ENCODE measurements around the gene MCAT. TPM values are rescaled to one million over a fixed set of nuclear protein-coding genes. Genes with fewer than 3 reads are reported as not detected.

The MCAT gene
- total RNA-seq, result 14.3 and 15.8 TPM in 2 replicates

GRCh38 chr22:43142880-43143562 is at the start of gene MCAT:
Gene MCAT (minus strand): TSS chr22:43143398. CDS start chr22:43143348, 50 bp downstream.

GRCh38 chr22:43186272-43187170 is 43.3 kb upstream of the MCAT start, which contains the start of gene TTLL12:
Gene TTLL12 (minus strand): TSS chr22:43187134. CDS start chr22:43187069, 65 bp downstream.

GRCh38 chr22:43151251-43152002 is 8.2 kb upstream of the MCAT start, which contains the start of gene TSPO:
Gene TSPO (plus strand): TSS chr22:43151559. CDS start chr22:43159239, 7,680 bp downstream.

GRCh38 chr22:43110444-43110926 is 32.7 kb downstream of the MCAT start, which contains the start of gene BIK:
Gene BIK (plus strand): TSS chr22:43110750. CDS start chr22:43124023, 13,273 bp downstream.

GRCh38 chr22:43088984-43089717 is 54.0 kb downstream of the MCAT start, which contains the start of gene TTLL1:
Gene TTLL1 (minus strand): TSS chr22:43089391. CDS start chr22:43075586, 13,805 bp downstream.

Other genes with a start within 250 kb of the MCAT start
- 32.3 and 32.8 TPM in 2 replicates for gene PACSIN2, start 128.2 kb downstream of the MCAT start, total RNA-seq
- 19.3 and 20.2 TPM in 2 replicates for gene TTLL1, start 54.0 kb downstream of the MCAT start, total RNA-seq
- gene BIK, start 32.6 kb downstream of the MCAT start, total RNA-seq, result not detected in 2 replicates
- gene TSPO, start 8.2 kb upstream of the MCAT start, total RNA-seq, result 254 and 353 TPM in 2 replicates
- gene TTLL12, start 43.7 kb upstream of the MCAT start, total RNA-seq, result 33.8 and 43.7 TPM in 2 replicates
- under 0.01 TPM in 1 of 2 replicates, not detected in the other for gene SCUBE1, start 200.0 kb upstream of the MCAT start, total RNA-seq